Placental epithelial cell (primary cell): ENCODE measurements around the gene USP31. TPM values are rescaled to one million over a fixed set of nuclear protein-coding genes. Genes with fewer than 3 reads are reported as not detected.

Source experiments
- total RNA-seq: library from RNA; depleted of rRNA; stranded (reverse); fragments of >200 nt; gene quantifications from 2 replicates; pipeline ENCODE4 v1.2.3, GENCODE V29; 2012

The USP31 gene, protein sequence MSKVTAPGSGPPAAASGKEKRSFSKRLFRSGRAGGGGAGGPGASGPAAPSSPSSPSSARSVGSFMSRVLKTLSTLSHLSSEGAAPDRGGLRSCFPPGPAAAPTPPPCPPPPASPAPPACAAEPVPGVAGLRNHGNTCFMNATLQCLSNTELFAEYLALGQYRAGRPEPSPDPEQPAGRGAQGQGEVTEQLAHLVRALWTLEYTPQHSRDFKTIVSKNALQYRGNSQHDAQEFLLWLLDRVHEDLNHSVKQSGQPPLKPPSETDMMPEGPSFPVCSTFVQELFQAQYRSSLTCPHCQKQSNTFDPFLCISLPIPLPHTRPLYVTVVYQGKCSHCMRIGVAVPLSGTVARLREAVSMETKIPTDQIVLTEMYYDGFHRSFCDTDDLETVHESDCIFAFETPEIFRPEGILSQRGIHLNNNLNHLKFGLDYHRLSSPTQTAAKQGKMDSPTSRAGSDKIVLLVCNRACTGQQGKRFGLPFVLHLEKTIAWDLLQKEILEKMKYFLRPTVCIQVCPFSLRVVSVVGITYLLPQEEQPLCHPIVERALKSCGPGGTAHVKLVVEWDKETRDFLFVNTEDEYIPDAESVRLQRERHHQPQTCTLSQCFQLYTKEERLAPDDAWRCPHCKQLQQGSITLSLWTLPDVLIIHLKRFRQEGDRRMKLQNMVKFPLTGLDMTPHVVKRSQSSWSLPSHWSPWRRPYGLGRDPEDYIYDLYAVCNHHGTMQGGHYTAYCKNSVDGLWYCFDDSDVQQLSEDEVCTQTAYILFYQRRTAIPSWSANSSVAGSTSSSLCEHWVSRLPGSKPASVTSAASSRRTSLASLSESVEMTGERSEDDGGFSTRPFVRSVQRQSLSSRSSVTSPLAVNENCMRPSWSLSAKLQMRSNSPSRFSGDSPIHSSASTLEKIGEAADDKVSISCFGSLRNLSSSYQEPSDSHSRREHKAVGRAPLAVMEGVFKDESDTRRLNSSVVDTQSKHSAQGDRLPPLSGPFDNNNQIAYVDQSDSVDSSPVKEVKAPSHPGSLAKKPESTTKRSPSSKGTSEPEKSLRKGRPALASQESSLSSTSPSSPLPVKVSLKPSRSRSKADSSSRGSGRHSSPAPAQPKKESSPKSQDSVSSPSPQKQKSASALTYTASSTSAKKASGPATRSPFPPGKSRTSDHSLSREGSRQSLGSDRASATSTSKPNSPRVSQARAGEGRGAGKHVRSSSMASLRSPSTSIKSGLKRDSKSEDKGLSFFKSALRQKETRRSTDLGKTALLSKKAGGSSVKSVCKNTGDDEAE (N-terminal part only)
- total RNA-seq = 4.3 and 4.7 TPM in 2 replicates

GRCh38 chr16:23149267-23149992 is at the start of gene USP31:
Gene USP31, minus strand, starts transcription at chr16:23149452. Its CDS starts 182 bp downstream, at chr16:23149270.

DNA sequence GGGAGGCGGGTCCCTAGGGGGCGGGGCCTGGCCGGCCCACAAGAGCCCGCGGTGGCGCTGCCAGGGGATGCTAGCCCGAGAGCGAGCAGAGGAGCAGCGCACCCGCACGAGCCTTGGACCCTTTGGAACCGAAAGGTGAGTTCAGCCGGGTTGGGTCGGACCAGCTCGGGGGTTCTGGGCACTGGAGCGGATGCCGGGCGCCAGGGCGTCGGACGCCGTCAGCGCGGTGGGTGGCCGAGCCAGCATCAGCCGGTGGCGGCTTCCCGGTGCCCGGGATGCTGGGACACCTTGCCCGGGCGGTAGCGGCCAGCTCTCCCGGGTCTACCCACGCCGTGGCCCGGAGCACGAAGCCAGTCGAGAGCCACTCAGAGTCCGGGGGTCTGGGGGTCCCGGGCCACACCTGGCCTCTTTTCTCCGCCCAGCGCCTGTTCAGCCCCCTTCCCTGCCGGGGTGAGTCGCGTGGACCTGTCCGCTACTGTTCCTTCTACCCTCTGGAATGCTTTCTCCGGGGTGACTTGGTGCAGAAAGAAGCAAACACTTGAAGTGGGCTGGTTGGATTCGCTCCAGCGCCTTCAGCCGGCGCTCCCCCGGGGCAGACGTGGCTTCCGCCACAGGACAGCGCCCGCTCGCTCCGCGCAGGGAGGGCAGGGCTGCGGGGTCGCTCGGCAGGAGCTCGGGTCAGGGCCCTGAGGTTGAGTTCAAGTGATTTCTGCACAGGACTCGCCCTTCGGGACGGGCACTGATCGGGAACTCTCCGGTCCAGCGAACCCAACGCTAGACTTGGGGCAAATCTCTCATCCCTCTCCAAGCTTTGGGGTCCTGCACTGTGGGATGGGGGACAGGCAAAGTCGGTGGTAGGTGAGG is 33.7 kb upstream of the USP31 start, which contains the start of gene SCNN1G:
TSS of gene SCNN1G (plus strand) at position 67 of the 864 bp plus-strand sequence. CDS start 3,527 bp downstream, outside the sequence.

Other genes with a start within 250 kb of the USP31 start
- 0.22 TPM in 1 of 2 replicates, not detected in the other for gene SCNN1G, start 33.3 kb upstream of the USP31 start, total RNA-seq
- gene SCNN1B, start 152.8 kb upstream of the USP31 start, total RNA-seq = not detected in 2 replicates